IMR-90 (cell line): Measurements from ENCODE around the gene ZYG11B. TPM values are rescaled to one million over a fixed set of nuclear protein-coding genes. Genes with fewer than 3 reads are reported as not detected.
"Not testable (repeated sequence)": the region's sequence is repeated elsewhere in the genome, so short reads cannot be mapped to it uniquely, and the experiment has no call there.

ENCODE experiments used
- ATAC-seq: fragments of 200-7000 bp; cut with Tn5 transposase; 2 replicates; pipeline ENCODE4 v1.9.1; 2020; ENCODE audit warnings: low read depth, mild to moderate bottlenecking, moderate library complexity
- BruUV-seq: library from RNA; stranded (reverse); fragments of 400-500 nt; replicated peaks from 2 replicates; lab custom pipeline; 2021; lab: Mats Ljungman, UMichigan
- CTCF ChIA-PET: fragments of 300-600 bp; formaldehyde crosslinking; extraction: SDS; loops from one replicate; lab custom pipeline; 2021; ENCODE audit warnings: antibody characterized with exemption; lab: Yijun Ruan, JAX
- POLR2A ChIA-PET: fragments of 300-600 bp; sonication (Branson Sonifier 250); formaldehyde crosslinking; loops from one replicate; lab custom pipeline; 2022; ENCODE audit warnings: antibody characterized with exemption; ENCODE audit not compliant: unreplicated experiment; lab: Charles Lee
- DNase-seq: peaks from one replicate; pipeline ENCODE4 v3.0.0; 2013
- H2AFZ ChIP-seq: replicated peaks from 2 replicates; pipeline ENCODE3; 2013; ENCODE audit warnings: low read length, mild to moderate bottlenecking; ENCODE audit not compliant: poor library complexity
- H2AK5ac ChIP-seq: 2 replicates; pipeline ENCODE4 v1.6.1; 2013; ENCODE audit warnings: low read depth, low read length, inconsistent platforms
- H2AK9ac ChIP-seq: replicated peaks from 2 replicates; pipeline ENCODE3; 2013; ENCODE audit warnings: mild to moderate bottlenecking, low read depth, low read length, moderate library complexity; ENCODE audit not compliant: poor library complexity
- H2BK120ac ChIP-seq: 2 replicates; pipeline ENCODE4 v1.6.1; 2013; ENCODE audit warnings: low read depth, low read length, inconsistent platforms
- H2BK15ac ChIP-seq: 3 replicates; pipeline ENCODE4 v1.6.1; 2013; ENCODE audit warnings: low read depth, low read length, inconsistent platforms
- H2BK20ac ChIP-seq: 2 replicates; pipeline ENCODE4 v1.6.1; 2013; ENCODE audit warnings: low read depth, mild to moderate bottlenecking, inconsistent platforms, low read length, moderate library complexity
- H2BK5ac ChIP-seq: 2 replicates; pipeline ENCODE4 v1.6.1; 2013; ENCODE audit warnings: mild to moderate bottlenecking, low read depth, low read length, inconsistent platforms; ENCODE audit not compliant: poor library complexity, severe bottlenecking
- H3K14ac ChIP-seq: replicated peaks from 2 replicates; pipeline ENCODE4 v1.6.1; 2013; ENCODE audit warnings: low read depth, low read length, inconsistent platforms
- H3K18ac ChIP-seq: 2 replicates; pipeline ENCODE4 v1.6.1; 2013; ENCODE audit warnings: low read depth, low read length, control low read depth
- H3K23ac ChIP-seq: 2 replicates; pipeline ENCODE4 v1.6.1; 2013; ENCODE audit warnings: low read depth, low read length, inconsistent platforms
- H3K27ac ChIP-seq: 2 replicates; pipeline ENCODE4 v1.5.1; 2013; ENCODE audit warnings: mild to moderate bottlenecking, control low read depth, low read length; ENCODE audit not compliant: insufficient read depth
- H3K27me3 ChIP-seq: 2 replicates; pipeline ENCODE4 v1.6.1; 2013; ENCODE audit warnings: low read length; ENCODE audit not compliant: control insufficient read depth, insufficient read depth
- H3K36me3 ChIP-seq: 2 replicates; pipeline ENCODE4 v1.6.1; 2013; ENCODE audit warnings: low read length, mixed read lengths; ENCODE audit not compliant: control insufficient read depth, insufficient read depth
- H3K4ac ChIP-seq: 2 replicates; pipeline ENCODE4 v1.6.1; 2013; ENCODE audit warnings: low read depth, low read length, inconsistent platforms
- H3K4me1 ChIP-seq: 2 replicates; pipeline ENCODE4 v1.6.1; 2013; ENCODE audit warnings: low read length, mixed read lengths; ENCODE audit not compliant: control insufficient read depth, insufficient read depth
- H3K4me2 ChIP-seq: 2 replicates; pipeline ENCODE4 v1.6.1; 2013; ENCODE audit warnings: low read depth, mild to moderate bottlenecking, control low read depth, low read length, moderate library complexity
- H3K4me3 ChIP-seq: 2 replicates; pipeline ENCODE4 v1.5.1; 2013; ENCODE audit warnings: low read depth, mild to moderate bottlenecking, control low read depth, low read length, moderate library complexity; ENCODE audit not compliant: insufficient read depth
- H3K56ac ChIP-seq: 2 replicates; pipeline ENCODE4 v1.6.1; 2013; ENCODE audit warnings: low read length, inconsistent platforms; ENCODE audit not compliant: insufficient read depth; ENCODE audit errors: extremely low read depth
- H3K79me1 ChIP-seq, 2 experiments: 2 replicates each; pipeline ENCODE4 v1.6.1; 2013; ENCODE audit warnings: low read length in 2 of 2, inconsistent platforms in 1 of 2, low read depth in 1 of 2
- H3K9ac ChIP-seq: 2 replicates; pipeline ENCODE4 v1.6.1; 2013; ENCODE audit warnings: low read depth, low read length, control low read depth
- H3K9me1 ChIP-seq: 2 replicates; pipeline ENCODE4 v1.6.1; 2013; ENCODE audit warnings: low read length, inconsistent platforms; ENCODE audit not compliant: insufficient read depth
- H3K9me3 ChIP-seq: 2 replicates; pipeline ENCODE4 v1.6.1; 2013; ENCODE audit warnings: low read length; ENCODE audit not compliant: control insufficient read depth, insufficient read depth
- H4K20me1 ChIP-seq: 2 replicates; pipeline ENCODE4 v1.6.1; 2013; ENCODE audit warnings: low read length, inconsistent platforms; ENCODE audit not compliant: insufficient read depth
- H4K5ac ChIP-seq: 2 replicates; pipeline ENCODE4 v1.6.1; 2013; ENCODE audit warnings: mild to moderate bottlenecking, low read depth, low read length, control low read depth
- H4K8ac ChIP-seq, 2 experiments: 2 replicates each; pipeline ENCODE4 v1.6.1; 2013; ENCODE audit warnings: low read depth in 2 of 2, low read length in 2 of 2, control low read depth in 1 of 2, inconsistent platforms in 1 of 2
- H4K91ac ChIP-seq: 2 replicates; pipeline ENCODE4 v1.6.1; 2013; ENCODE audit warnings: low read depth, low read length, inconsistent platforms; ENCODE audit not compliant: insufficient read depth
- CTCF ChIP-seq: conservative IDR thresholded peaks from 2 replicates; pipeline ENCODE4 v1.5.1; 2012; ENCODE audit warnings: mild to moderate bottlenecking, low read depth, low read length, improper control_type of control experiment
- POLR2A ChIP-seq: IDR thresholded peaks from 2 replicates; pipeline ENCODE4 v1.6.1; 2012; ENCODE audit warnings: mild to moderate bottlenecking, low read depth, low read length
- RAD21 ChIP-seq: IDR thresholded peaks from 2 replicates; pipeline ENCODE4 v1.6.1; 2012; ENCODE audit warnings: low read length, improper control_type of control experiment
- SMC3 ChIP-seq: fragments of 150-350 bp; IDR thresholded peaks from 2 replicates; pipeline ENCODE4 v1.6.1; 2016; ENCODE audit warnings: low read depth, mild to moderate bottlenecking, antibody characterized with exemption, low read length, moderate library complexity
- WGBS, 2 experiments: methylation state at CpG; one replicate each; pipeline versions ENCODE4 v1.1.5 to v1.1.7; 2013; ENCODE audit warnings: missing lambda C conversion rate in 2 of 2; ENCODE audit not compliant: insufficient read length in 1 of 2; ENCODE audit errors: extremely low coverage in 2 of 2; 5-methylcytosine and 5-hydroxymethylcytosine counted together
- dilution Hi-C: fragments of 300-500 bp; cut with HindIII; formaldehyde crosslinking; loops from one replicate; pipeline ENCODE4 v1.14.3; 2018; ENCODE audit warnings: low sequenced_read_pairs; ENCODE audit not compliant: unreplicated experiment
- in situ Hi-C: fragments of 300-500 bp; cut with MboI; formaldehyde crosslinking; loops from 3 replicates; pipeline ENCODE4 v1.14.3; 2019; ENCODE audit warnings: low sequenced_read_pairs, inconsistent platforms, mixed read lengths
- intact Hi-C: fragments of 100-400 bp; cut with micrococcal nuclease; formaldehyde crosslinking; loops from 2 replicates; pipeline ENCODE4 v1.10.0; 2022
- polyA plus RNA-seq, 3 experiments: library from polyadenylated mRNA; depleted of rRNA; stranded (reverse); fragments of >200 nt; gene quantifications; 2 replicates each; pipeline ENCODE4 v1.2.3, GENCODE V29; 2012; ENCODE audit warnings: low replicate concordance in 1 of 3
- total RNA-seq: library from RNA; depleted of rRNA; stranded (reverse); fragments of >200 nt; gene quantifications from 2 replicates; pipeline ENCODE4 v1.2.3, GENCODE V29; 2012

Gene ZYG11B
- total and polyA plus RNA-seq, 2 of the 4 experiments (the other 2 are of a cell fraction): 8.1 to 55.2 TPM

GRCh38 chr1:52686261-52686751 is 39.9 kb upstream of the ZYG11B start:
- H2AK9ac ChIP-seq, H3K23ac ChIP-seq, H2AK5ac ChIP-seq, H3K27me3 ChIP-seq, H3K4me1 ChIP-seq, H3K9me3 ChIP-seq, H3K9me1 ChIP-seq, H2BK20ac ChIP-seq, H3K4me2 ChIP-seq, H3K18ac ChIP-seq, H3K27ac ChIP-seq, BruUV-seq, H2BK5ac ChIP-seq, H4K20me1 ChIP-seq, H3K4me3 ChIP-seq, H3K4ac ChIP-seq, H3K79me1 ChIP-seq, H3K56ac ChIP-seq, H2BK15ac ChIP-seq, H2BK120ac ChIP-seq, dilution Hi-C loops, H4K91ac ChIP-seq, H4K5ac ChIP-seq, H3K9ac ChIP-seq: not testable (repeated sequence)
- ChIA-PET POLR2A (interaction anchor here (0.6 kb wide), 1 partner anchor 635 kb away, joined by 3 read pairs; no protein-coding TSS in a partner anchor), CTCF (interaction anchor here (0.6 to 1.7 kb wide), 9 partner anchors 10 to 539 kb away, joined by 3 to 4 read pairs (median 3); no protein-coding TSS in a partner anchor)
- Histone ChIP-seq H3K14ac (0 out of 2 replicates have a peak overlapping the region, but pooled peaks have one; percentile 10), H4K8ac (peak overlapping the region in 1 of 2 experiments; percentile 7; a peak in 1 of 4 replicates), H3K36me3 (peaks cover 13% of the 10 kb centered on the region), H2AFZ (peak overlapping the region; percentile 33)
- in situ Hi-C loops: loop anchor here (10.0 kb wide), 1 partner anchor 282 kb away; the partner anchor contains the start of genes ORC1 and PRPF38A
- TF ChIP-seq SMC3 (peak; percentile 85), CTCF (peak; percentile 77), POLR2A (peak; percentile 36; the same call in 1 of the 2 replicates), RAD21 (peak; percentile 86)
- ATAC-seq (peak; percentile 94), DNase-seq (peak; percentile 70)
- intact Hi-C loops: loop anchor here (1.0 to 5.0 kb wide), 5 partner anchors 134 to 559 kb away; partner anchors contain the start of genes CC2D1B, ORC1 and PRPF38A
- 44% methylated on average over 3 of the region's 17 CpGs; no CpG with 5 or more reads in 1 of the 2 experiments for WGBS, 2 experiments
